ENCODE measurements around the gene WWTR1.

Gene WWTR1

DNA sequence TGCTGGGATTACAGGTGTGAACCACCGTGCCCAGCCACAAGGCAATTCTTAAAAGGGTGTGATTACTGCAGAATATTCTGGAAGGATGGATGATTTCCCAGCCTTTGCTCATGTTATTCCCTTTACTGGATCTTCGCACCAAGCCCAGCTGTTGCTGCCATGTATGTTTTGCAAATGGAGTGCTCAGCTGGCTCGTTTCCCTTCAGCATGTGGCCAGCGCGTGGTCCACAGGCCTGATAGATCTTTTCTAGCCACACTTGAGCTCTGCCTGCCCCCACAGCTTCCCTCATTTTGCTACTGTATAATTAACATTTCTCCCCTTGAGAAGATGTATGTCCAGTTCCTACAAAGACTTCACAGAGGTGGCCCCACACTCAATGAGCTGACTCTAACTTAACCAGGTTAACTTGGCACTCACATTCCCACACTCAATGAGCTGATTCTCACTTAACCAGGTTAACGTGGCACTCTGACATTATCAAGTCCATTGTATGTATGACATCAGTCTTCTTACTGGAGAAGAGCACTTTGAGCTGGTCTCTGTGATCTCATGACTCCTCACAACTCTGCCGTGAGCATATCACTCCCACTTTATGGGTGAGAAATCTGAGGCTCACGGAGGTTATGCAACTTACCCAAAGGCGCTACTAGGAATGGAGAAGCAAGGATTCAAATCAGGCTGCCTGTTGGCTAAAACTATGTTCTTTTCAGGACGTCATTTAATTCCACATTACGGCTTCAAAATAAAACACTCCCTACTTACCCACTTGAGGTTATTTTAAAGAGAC, 134.1 kb downstream of the WWTR1 start:
- peak; percentile 68 to 79 (median 79) for DNase-seq

DNA sequence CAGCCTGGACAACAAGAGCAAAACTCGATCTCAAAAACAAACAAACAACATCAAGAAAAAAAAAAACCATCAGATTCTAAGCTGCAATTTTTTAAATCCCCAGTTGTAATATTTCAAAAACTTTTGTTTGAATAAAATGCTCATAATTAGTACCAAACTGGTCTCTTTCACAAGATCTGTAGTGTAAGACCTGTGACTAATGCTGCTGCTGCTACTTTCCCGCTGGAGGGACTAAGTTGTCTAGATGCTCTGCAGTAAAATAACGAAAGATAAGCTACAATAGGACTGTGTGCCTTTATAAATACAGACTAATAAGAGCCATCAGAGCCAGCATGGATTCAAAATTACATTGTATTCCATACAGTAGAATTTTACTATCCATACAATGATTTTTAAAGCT, 137.9 kb downstream of the WWTR1 start:
- no peak for DNase-seq

DNA sequence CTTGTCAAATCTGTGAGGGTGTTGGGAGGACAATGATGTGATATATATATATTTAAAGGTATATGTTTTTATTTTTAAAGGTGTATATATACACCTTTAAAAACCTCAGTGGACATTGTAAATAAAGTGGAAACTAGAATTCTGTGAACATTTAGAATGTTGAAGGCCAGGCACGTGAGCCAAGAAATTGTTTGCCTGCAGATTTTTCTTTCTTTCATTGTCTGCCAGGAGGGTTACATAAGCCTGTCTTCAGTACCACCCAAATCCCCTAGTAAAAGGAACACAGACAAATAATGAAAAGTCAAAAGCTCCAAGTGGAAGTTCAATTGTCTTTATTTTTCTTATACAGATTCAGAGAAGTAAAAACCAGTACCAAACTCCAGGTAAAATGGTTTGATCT, 140.9 kb downstream of the WWTR1 start:
- no peak for DNase-seq

DNA sequence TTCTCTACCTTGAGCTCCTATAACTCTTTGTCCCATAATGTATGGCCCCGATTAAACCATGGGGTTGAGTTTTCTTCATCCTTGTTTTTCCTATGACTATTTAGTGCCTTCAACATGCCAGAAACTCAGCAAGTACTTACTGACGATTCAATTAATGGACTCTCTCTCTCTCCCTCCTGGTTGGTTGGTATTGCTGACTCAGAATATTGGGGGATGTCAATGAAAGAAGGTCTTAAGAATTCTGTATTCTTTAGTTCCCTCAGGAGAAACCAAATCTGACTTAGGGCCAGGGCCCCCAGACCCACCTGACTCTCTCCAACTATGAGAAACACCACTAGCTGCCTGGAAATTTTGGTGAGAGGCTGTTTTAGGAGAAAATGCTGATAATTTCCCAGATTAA, 142.6 kb downstream of the WWTR1 start:
- no peak for DNase-seq

DNA sequence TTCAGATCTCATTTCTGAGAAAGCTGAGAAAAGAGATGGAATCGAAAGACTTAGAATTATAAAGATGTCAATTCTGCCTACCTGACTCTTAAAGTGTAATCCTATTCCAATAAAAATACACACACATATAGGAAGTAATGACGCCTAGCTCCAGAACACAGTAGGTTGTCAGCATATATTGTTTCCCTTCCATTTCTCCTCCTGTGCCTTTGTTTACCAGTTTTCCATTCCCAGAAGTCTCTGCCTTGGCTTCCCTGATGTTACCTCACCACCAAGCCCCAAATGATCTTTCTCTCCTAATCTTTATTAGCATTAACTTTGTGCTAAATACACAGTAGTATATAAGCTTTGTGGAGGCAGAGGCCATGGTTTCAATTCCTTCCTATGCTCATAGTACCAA, 143.4 kb downstream of the WWTR1 start:
- no peak for DNase-seq

DNA sequence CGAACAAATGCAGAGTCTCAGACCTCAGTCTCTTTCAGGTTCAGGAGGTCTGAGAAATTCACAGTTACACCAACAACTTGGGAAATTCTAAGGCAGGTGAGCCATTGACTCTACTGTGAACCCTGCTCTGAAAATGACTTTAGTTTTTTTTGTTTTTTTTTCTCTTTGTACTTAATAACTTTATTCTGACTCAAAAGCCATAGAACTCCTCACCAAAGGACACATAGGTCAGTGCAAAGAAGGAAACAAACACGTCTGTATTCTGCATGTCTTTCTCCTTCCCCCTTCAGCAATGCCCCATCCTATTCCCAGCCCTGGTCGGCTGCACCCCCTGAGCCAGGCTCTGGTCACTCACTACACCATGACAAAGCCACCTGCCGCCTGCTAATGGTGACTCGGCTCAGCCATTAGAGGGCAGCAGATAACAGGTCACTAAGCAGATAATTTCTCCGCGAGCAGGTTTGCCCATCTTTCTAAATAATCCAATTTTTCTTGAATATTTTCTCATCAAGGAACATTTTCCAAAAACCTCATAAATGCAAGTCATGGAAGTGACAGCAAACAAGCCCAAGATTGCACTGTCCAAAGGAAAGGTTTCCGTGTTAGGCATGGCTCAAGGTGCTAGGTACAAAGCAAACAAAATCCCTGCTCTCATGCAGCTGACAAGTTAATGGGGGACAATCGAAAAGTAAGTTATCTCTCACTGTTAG, 145.6 kb downstream of the WWTR1 start:
- DNase-seq = peak; percentile 70 to 77 (median 75)

DNA sequence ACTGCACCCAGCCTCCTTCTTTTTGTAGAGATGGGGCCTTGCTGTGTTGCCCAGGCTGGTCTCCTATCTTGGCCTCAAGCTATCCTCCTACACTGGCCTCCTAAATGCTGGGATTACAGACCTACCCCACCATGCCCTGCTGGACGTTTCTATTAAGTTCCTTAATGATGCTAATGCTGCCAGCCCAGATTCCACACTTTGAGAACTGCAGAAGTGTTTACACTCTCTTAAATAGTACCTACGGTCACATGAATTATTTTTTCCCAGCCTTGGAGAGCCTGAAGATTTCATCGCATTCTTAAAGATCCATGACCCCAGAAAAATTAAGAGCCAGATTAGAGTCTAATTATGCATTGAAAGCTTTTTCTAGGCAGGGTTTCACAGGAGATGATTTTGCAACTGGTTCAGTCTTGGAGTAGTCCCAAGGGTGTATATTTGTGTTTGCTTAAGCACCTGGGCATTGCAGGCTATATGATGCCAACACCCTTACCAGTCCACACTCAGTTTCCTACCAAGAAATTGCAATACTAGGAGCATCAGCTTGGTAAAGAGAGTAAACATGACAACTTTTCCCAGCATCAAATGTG, 146.7 kb downstream of the WWTR1 start:
- DNase-seq = no peak

DNA sequence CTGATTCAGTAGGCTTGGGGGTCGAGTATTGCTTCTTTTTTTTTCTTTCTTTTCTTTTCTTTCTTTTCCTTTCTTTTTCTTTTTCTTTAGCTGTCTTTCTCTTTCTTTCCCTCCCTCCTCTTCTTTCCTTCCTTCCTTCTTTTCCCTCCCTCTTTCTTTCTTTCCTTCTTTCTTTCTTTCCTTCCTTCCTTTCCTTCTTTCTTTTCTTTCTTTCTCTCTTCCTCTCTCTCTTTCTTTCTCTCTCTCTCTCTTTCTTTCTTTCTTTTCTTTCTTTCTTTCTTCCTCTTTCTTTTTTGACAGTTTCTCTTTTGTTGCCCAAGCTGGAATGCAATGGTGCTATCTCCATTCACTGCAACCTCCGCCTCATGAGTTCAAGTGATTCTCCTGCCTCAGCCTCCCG, 147.3 kb downstream of the WWTR1 start:
- DNase-seq = no peak

DNA sequence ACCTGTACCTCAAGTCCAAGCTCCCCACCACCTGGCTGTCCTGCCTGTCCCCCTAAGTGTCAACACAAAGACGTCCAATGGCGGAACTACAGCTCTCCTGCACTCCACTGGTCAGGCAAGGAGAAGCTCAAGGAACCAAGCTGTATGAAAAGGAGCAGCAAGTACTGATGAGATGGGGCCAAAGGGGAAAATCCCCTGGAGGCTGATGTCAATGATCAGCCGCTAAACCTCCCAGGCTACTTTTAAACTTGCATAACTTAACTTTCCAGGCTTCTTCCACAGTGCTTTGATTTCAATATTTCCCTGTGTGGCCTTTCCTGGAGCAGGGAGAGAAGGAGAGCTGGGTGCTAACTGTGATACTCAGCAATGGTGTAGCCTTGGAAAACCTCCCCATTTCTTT, 148.3 kb downstream of the WWTR1 start:
- peak; percentile 53 to 74 (median 71) for DNase-seq

DNA sequence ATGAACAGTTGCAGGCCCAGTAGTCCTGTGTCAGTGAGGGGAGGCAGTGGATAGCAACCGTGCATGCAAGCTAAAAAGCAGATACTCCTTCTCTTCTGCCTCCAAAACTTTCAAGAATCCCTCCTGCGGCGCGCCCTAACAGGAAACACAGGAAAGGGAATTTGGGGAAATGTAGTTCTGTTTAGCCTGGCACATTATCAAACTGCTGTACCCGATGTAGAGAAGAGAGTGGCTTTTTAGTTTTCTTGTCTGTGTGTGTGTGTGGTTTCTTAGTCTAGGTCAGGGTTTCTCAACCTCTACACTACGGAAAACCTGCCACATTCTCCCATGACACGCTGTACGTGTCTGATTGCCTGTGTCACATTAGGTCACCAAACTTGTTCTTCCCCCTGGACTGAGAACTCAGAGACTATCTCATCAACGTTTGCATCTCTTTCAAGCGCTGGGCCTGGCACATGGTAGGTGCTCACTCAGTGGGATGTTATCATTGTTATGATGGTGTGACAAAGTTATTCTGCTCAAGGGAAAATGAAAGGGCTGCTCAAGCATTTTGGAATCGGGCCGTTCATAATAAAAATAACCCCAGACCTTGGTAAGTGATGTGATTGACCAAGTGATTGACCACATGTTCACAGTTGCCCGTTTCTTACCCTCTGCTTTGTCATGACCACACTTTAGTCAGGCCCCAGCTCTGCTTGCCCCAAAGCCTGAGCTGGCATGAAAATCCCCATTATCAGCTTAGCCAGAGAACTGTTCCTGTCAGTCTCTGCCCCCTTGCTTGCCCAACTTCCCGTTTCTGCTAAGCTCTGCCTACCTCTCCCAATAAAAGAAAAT, 150.1 kb downstream of the WWTR1 start:
- peak; percentile 93 to 98 (median 96) for DNase-seq

DNA sequence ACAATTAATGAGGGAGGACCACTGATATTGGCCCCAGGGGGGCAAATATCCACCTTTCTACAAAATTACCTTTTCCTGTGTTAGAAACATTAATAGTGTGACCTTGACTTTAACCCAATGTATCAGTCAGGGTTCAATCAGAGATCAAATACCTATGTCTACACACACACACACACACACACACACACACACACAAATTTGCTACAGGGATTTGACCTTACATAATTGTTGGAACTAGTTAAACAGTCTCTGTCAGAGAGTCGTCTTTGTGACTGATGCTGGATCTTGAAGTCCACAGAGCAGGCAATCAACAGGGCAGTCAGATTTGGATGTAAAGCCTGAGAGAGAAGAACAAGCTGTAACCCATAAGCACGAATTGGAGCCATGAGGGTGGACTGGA, 150.9 kb downstream of the WWTR1 start:
- DNase-seq = no peak

DNA sequence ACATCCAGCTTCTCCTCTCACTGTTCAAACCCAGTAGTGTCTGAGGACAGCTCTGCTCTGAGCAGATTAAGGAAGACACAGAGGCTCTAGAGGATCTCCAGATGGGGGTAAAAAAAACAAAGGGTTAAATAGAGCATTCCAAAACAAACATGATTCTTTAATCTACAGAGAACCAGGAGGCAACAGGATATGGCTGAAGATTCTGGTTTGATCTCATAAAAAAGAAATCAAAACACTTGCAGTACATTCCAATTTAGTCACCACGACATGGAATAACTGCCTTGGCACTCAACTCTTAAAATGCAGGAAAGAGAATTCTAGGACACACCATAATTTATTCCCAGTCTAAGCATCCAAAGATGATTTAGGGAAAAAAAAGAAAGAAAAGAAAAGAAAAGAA, 151.3 kb downstream of the WWTR1 start:
- DNase-seq = no peak

DNA sequence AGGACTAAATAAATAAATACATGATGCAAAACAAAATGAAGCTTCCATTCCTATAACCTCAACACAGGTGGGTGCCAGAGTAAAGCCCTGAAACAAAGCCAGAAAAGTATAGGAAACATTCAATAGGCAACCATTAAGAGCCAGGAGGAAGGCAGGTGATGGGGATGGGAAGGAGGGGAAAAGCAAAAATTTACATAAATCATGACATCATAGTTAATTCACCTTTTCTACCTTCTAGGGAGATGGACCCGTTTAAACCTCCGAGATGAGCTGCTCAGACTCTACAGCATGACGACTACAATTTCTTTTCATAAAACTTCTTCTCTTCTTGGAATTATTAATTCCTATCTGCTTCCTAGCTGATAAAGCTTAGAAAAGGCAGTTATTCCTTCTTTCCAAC, 155.4 kb downstream of the WWTR1 start:
- DNase-seq = no peak

DNA sequence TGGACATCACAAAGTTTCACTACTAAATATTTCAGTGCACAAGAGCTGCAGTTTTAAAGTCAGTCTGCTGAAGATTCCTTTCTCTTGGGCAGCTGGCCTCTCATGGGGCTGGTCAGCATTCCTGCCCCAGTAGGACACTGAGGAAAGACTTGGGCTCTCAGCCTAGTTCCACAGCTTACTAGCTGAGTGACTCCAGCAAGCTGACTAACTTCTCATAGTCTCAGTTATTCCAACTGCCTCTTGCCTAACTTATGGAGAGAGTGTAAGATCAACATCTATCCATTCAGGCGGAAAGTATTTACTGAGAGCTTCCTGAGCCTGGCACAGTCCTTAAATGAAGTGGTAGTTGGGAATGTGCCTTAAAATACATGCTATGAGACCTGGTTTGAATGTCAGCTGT, 156.3 kb downstream of the WWTR1 start:
- DNase-seq = no peak

DNA sequence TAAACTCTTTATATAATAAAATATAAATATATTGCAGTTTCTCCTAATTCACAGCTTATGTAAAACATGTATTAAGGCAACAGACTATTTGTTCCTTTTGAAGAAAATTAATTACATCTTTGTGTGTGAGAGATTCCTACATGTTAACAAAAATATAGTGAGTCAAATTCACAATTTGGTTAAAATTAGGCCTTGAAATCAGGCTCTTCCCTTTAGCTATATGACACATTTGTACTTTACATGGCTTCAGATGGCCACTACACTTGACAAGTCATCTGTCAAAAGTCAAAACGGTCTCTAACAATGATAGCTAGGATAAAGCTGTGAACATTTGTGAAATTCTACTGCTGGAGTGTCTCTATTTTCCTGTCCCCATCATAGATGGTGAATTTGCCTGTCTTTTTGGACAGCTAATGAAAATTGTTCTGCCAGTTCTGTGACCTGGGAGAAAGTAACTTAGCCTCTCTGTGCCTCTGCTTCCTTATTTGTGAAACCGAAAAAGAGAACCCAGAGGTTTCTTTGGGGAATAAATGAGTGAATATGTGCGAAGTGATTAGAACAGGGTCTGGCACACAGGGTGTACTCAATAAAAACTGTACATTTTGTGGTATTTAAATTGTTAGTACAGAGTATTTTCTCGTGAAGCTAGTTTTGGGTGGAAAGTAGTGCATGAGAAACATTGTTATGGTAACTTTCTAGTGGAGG, 159.7 kb downstream of the WWTR1 start:
- peak; percentile 29 to 67 (median 65) for DNase-seq

DNA sequence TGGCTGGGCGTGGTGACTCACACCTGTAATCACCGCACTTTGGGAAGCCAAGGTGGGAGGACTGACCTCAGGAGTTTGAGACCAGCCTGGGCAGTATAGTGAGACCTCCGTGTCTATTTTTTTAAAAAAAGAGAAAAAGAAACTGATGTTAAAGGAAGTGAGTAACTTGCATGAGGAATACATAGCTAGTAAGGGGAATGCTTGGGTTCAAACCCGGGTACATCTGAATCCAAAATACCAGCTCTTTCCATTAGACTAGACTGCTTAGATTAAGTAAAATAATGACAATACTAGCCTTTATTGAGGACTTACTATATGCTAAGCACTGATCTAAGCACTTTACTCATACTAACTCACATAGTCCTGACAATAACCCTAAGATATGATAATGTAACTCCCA, 160.9 kb downstream of the WWTR1 start:
- peak in 2 of 3 donors; percentile 52 for DNase-seq

DNA sequence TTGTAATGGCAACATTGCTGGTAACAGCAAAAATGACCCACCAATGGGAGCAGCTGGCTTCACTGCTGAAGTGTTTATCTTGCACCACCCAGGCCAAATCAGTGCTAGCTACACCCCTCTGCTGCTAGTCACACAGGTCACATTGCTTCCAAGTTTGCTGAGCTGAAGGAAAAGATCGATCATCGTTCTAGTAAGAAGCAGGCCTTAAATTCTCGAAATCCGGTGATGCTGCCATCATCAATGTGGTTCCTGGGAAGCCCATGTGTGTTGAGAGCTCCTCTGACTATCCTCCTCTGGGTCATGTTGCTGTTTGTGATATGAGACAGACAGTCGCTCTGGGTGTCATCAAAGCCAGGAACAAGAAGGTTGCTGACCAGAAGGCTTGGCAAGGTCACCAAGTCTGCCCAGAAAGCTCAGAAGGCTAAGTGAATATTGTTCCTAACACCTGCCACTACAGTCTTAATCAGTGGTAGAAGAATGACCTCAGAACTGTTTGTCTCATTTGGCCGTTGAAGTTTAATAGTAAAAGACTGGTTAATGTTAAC, 162.2 kb downstream of the WWTR1 start:
- peak in 1 of 3 donors; percentile 59 for DNase-seq

DNA sequence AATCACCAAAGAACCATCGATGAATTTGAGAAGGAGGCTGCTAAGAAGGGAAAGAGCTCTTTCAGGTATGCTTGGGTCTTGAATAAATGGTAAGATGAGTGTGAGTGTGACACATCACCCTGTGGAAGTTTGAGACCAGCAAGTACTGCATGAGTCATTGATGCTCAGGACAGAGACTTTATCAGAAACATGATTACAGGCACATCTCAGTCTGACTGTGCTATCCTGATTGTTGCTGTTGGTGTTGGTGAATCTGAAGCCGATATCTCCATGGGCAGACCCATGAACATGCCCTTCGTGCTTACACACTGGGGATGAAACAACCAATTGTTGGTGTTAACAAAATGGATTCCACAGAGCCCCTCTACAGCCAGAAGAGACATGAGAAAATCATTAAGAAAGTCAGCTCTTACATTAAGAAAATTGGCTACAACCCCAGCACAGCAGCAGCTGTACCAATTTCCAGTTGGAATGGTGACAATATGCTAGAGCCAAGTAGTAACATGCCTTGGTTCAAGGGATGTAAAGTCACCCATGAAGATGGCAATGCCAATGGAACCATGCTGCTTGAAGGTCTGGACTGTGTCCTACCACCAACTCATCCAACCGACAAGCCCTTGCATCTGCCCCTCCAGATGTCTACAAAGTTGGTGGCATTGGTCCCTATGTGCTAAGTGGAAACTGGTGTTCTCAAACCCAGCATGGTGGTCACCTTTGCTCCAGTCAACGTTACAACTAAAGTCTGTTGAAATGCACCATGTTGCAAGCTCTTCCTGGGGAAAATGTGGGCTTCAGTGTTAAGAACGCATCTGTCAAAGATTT, 162.9 kb downstream of the WWTR1 start:
- peak; percentile 39 to 74 (median 69) for DNase-seq

DNA sequence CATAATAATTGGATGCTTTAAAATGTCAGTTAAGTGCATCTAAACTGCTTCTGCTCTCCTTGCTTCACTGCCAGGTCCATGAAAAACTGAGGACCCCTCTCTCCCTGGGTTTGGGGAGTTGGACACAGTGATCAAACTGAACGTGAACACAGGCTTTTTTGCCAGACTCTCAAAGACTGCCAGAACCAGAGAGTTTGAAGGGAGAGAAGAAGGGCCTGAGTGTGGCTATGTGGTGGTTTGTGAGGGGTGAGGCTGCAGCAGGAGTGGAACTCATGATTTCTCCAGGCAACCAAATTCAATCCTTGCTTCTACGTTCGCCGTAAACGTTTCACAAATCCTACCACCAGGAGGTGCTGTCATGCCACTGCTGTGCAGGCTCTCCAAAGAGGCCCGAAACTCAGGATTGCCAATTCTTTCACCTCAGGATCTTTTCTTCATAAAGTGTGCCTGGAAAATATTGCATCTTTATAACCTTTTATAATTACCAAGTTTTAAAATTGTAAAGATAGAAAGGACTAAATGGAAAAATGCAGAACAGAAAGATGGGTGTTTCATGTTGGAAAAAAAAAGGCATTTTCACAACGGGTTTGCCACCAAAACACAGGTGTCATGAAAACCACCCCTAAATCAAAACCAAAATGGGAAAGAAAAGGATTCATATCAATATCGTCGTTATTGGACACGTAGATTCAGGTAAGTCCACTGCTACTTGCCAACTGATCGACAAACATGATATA, 163.6 kb downstream of the WWTR1 start:
- peak; percentile 81 to 88 (median 88) for DNase-seq

DNA sequence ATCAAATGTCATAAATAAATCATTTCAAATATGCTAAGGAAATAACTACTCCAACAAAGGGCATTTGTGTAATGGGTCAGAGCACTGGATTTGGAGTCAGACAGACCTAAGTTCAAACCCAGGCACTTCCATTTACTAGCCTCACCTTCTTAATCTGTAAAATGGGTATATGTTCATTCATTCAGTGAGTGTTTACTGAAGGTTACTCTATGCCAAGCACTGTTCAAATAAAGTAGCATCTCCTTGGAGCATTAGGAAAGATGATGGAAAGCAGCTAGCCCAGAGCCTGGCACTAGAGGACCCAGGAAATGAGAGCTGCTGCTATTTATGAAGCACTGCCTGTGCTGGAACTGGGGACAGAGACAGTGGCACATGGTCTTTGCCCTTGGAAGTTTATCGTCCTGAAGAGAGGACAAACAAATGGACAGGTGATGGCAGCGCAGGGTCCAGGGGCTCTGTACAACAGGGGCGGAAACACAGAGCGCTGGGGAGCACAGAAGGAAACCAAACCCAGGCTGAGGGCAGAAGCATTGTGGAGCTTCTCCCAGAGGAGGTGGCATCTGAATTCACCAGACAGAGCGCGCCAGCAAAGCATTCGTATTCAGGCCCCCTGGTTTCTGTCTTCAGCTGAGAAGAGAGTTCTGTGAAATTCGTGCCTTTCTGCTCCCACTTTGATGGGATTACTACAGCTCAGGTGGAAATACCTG, 164.4 kb downstream of the WWTR1 start:
- DNase-seq = no peak

Measured in suppressor macrophage treated with lipopolysaccharide for 1 hour (primary cell).